Measurements from ENCODE around the gene CTNNBL1. TPM values are rescaled to one million over a fixed set of nuclear protein-coding genes. Genes with fewer than 3 reads are reported as not detected.

CTNNBL1 gene
- total RNA-seq, 8 experiments from 2014 or later: 33.2 to 51.4 (median 37.0) TPM

DNA sequence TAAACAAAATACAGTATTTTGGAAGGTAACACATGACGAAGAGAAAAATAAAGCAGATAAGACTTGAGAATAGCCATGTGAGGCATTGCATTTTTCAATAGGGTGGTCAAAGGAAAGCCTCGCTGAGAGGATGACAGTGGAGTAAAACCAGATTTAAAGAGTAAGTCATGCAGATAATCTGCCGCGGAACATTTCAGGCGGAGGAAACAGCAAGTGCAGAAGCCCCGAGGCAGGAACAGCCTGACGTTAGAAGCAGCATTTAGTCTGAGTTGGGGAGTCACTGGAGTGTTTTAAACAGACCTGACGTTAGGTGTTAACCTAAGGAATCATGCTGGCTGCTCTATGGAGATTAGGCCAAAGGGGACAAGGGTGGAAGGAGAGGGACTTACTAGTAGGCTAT, 144.1 kb downstream of the CTNNBL1 start:
- in situ Hi-C loops (cut with MboI; ENCODE audit: low pct_unique_long_range_greater_than_20kb in 2 of 9, low sequenced_read_pairs in 9 of 9, unreplicated experiment in 9 of 9): no loop called here
- Histone ChIP-seq H3K4me3 (no peak overlapping the region), H3K27ac (no peak overlapping the region), H3K4me1 (replicated peaks in 1 of 2) (peaks cover 23% of the 10 kb centered on the region in 2 donors)
- WGBS, 10 experiments: 31 to 100% (median 58%) methylated on average over 1 to 8 of the region's 8 CpGs; no CpG with 5 or more reads in 2 of the 10 experiments
- ATAC-seq (replicated peaks in 6 of 8): no peak

DNA sequence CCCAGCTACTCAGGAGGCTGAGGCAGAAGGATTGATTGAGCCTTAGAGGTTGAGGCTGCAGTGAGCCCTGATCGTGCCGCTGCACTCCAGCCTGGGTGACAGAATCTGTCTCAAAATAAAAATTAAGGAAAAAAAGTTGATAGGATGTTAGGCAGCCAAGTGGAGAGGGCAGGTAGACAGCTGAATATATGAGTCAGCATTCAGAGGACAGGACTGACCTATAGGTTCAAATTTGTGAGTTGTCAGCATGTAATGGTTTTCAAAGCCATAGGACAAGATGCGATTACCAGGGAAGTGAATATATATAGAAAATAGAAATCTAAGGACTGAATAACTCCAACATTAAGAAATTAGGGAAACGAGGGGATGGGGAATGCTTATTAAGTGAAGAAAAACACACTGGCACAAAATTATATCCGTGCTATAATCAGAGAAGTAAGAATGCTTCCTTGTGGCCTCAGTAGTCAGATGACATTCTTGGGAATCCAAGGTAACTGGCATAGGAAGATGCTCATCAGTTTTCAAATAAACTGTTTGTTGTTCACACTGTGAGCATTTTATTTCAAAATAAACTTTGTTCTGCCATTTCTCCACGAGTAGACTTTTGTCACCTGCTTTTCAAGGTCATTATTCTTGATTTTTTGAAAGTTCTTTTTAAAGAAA, 145.1 kb downstream of the CTNNBL1 start:
- Histone ChIP-seq H3K4me3 (no peak overlapping the region), H3K4me1 (replicated peaks in 1 of 2) (peaks cover 14 to 19% of the 10 kb centered on the region in 2 donors), H3K27ac (no peak overlapping the region)
- in situ Hi-C loops (cut with MboI; ENCODE audit: low pct_unique_long_range_greater_than_20kb in 2 of 9, low sequenced_read_pairs in 9 of 9, unreplicated experiment in 9 of 9): no loop called here
- ATAC-seq (replicated peaks in 6 of 8): no peak
- 76 to 96% (median 87%) methylated on average over 2 to 6 of the region's 6 CpGs for WGBS, 10 experiments

DNA sequence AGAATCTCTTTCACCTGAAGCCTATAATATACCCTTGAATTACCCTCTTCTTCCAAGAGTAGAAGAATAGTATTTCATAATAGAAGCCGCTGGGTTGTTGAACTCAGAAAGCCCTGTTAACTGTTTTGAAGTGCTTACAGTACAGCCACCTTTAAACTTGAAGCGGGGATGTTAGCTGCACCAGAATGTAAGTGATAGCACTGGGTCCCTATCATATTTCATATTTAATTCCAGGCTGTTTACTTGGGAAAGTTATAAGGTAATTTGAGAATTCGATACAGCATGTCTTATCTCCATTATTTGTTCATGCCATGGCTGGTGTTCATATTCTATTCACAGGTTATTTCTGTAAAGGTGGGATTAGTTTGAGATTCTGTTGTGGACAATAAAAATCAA, 145.6 kb downstream of the CTNNBL1 start:
- ATAC-seq (replicated peaks in 6 of 8): no peak
- no peak overlapping the region for H3K27ac ChIP-seq
- peaks cover 13 to 14% of the 10 kb centered on the region in 2 donors for H3K4me1 ChIP-seq (replicated peaks in 1 of 2)
- no peak overlapping the region for H3K4me3 ChIP-seq
- in situ Hi-C loops (cut with MboI; ENCODE audit: low pct_unique_long_range_greater_than_20kb in 2 of 9, low sequenced_read_pairs in 9 of 9, unreplicated experiment in 9 of 9): no loop called here
- WGBS, 10 experiments: 83 to 100% (median 92%) methylated on average over 1 to 3 of the region's 3 CpGs; no CpG with 5 or more reads in 1 of the 10 experiments

DNA sequence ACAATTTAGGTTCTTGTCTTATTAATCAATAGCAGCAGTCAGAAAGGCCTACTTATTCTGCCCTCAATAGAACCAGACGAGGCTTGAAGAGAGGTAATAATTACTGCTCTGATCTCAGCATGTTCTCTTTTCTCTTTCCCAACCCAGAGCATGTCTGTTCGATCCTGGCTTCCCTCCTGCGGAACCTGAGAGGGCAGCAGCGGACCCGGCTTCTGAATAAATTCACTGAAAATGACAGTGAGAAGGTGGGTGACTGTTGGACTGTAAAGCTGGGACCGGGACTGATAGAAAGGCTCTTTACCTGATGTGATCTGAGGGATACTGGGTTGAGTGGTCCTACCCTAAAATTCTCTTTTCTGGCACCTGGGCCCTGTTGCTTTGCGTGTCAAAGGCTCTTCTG, 146.1 kb downstream of the CTNNBL1 start:
- in situ Hi-C loops (cut with MboI; ENCODE audit: low pct_unique_long_range_greater_than_20kb in 2 of 9, low sequenced_read_pairs in 9 of 9, unreplicated experiment in 9 of 9): no loop called here
- no peak overlapping the region for H3K4me3 ChIP-seq
- H3K4me1 ChIP-seq (replicated peaks in 1 of 2): peaks cover 13 to 14% of the 10 kb centered on the region in 2 donors
- WGBS, 10 experiments: 50 to 93% (median 85%) methylated on average over 1 to 6 of the region's 7 CpGs; no CpG with 5 or more reads in 2 of the 10 experiments
- H3K27ac ChIP-seq: no peak overlapping the region
- ATAC-seq (replicated peaks in 6 of 8): no peak

DNA sequence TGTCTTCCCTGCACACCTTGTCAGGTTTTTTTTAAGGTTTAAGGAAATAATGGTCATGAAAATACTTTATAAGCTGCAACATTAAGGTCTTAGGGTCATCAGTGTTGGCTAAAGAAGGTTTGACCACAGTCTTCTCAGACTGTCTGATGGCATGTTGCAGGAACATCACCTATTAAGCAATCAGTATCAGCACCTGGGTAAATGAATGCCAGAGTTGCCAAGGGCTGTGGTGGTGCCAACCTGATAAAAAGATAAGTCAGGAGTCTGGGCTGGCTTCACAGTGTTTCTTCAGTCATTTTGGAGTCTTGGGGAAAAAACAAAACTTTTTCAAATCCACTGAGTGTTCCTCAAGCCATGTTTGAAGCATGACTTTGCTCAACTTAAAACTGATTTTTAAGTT, 147.6 kb downstream of the CTNNBL1 start:
- H3K4me1 ChIP-seq (replicated peaks in 1 of 2): peaks cover 23 to 27% of the 10 kb centered on the region in 2 donors
- no peak overlapping the region for H3K27ac ChIP-seq
- H3K4me3 ChIP-seq: no peak overlapping the region
- in situ Hi-C loops (cut with MboI; ENCODE audit: low pct_unique_long_range_greater_than_20kb in 2 of 9, low sequenced_read_pairs in 9 of 9, unreplicated experiment in 9 of 9): no loop called here
- ATAC-seq (replicated peaks in 6 of 8): no peak

DNA sequence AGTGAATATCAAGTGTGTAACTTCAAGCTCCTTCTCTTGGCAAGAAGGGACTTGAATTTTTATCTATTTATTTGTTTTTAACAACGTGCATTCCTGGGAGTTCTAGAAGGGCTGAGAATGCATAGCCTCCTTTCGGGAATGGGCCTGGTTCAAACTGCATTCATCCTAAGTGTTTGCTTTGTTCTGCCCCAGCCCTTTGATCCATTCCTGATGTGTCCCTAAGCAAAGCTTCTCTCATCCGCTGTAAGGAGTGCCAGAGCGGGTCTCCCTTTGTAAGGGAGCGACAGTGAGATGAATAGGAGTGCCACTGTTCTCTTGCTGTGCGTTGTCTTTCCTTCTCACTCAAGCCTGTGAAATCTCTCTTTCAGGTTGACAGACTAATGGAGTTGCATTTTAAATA, 148.1 kb downstream of the CTNNBL1 start:
- ATAC-seq (replicated peaks in 6 of 8): peak in 5 of 8 experiments; percentile 60 to 80 (median 73)

DNA sequence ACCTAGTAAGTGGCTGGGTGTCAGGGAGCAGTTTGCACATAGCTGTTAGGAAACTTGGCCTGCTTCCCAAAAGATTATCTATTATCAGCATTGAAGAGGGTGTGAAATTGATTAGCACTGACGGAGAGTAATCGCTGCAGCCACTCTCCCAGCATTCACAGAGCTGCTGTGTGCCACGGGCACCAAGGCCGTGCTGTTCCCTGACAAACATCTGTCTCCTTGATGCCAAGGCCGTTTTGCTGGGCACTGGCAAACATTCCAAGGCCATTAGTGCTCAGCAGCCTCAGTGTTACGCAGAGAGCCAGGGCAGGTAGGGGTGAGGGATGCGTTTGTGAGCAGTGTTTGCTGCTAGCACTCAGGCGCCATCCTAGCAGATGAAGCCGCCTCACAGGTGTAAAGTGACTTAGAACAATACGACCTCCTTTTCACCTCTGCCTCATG, 151.4 kb downstream of the CTNNBL1 start:
- WGBS, 10 experiments: 70 to 100% (median 92%) methylated on average over 1 to 10 of the region's 10 CpGs; no CpG with 5 or more reads in 2 of the 10 experiments
- in situ Hi-C loops (cut with MboI; ENCODE audit: low pct_unique_long_range_greater_than_20kb in 2 of 9, low sequenced_read_pairs in 9 of 9, unreplicated experiment in 9 of 9): no loop called here
- peak in 1 of 8 experiments; percentile 21 for ATAC-seq (replicated peaks in 6 of 8)
- Histone ChIP-seq H3K4me1 (replicated peaks in 1 of 2) (peaks cover 44 to 45% of the 10 kb centered on the region in 2 donors), H3K27ac (no peak overlapping the region), H3K4me3 (no peak overlapping the region)

More for the DNA sequence above, 148.1 kb downstream of the CTNNBL1 start:
- 7 to 81% (median 40%) methylated on average over 1 to 5 of the region's 6 CpGs; no CpG with 5 or more reads in 1 of the 10 experiments for WGBS, 10 experiments
- Histone ChIP-seq H3K27ac (no peak overlapping the region), H3K4me1 (replicated peaks in 1 of 2) (peaks cover 28 to 32% of the 10 kb centered on the region in 2 donors), H3K4me3 (no peak overlapping the region)
- in situ Hi-C loops (cut with MboI; ENCODE audit: low pct_unique_long_range_greater_than_20kb in 2 of 9, low sequenced_read_pairs in 9 of 9, unreplicated experiment in 9 of 9): no loop called here

DNA sequence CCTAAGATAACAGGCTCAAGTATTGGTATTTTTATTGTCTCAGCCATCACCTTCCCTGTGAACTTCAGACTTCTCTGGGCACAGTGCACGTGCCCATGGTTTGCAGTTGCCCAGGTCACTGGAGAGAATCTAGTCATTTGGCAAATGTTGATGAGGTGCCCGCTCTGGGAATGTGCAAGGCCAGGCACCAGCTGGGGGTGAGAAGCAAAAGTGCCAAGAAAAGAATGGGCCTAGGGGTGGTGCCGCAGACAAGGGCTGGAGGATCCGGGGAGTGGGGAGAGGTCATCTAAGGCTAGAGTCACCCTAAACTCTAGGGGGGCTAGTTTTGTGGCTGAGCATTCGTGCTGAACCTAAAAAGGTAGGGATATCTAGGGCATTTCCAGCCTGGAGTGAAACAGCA, 152.0 kb downstream of the CTNNBL1 start:
- H3K4me3 ChIP-seq: no peak overlapping the region
- peaks cover 49 to 51% of the 10 kb centered on the region in 2 donors for H3K4me1 ChIP-seq (replicated peaks in 1 of 2)
- H3K27ac ChIP-seq: no peak overlapping the region
- 83 to 100% (median 97%) methylated on average over 1 to 3 of the region's 5 CpGs; no CpG with 5 or more reads in 4 of the 10 experiments for WGBS, 10 experiments
- in situ Hi-C loops (cut with MboI; ENCODE audit: low pct_unique_long_range_greater_than_20kb in 2 of 9, low sequenced_read_pairs in 9 of 9, unreplicated experiment in 9 of 9): no loop called here
- ATAC-seq (replicated peaks in 6 of 8): peak in 1 of 8 experiments; percentile 13

DNA sequence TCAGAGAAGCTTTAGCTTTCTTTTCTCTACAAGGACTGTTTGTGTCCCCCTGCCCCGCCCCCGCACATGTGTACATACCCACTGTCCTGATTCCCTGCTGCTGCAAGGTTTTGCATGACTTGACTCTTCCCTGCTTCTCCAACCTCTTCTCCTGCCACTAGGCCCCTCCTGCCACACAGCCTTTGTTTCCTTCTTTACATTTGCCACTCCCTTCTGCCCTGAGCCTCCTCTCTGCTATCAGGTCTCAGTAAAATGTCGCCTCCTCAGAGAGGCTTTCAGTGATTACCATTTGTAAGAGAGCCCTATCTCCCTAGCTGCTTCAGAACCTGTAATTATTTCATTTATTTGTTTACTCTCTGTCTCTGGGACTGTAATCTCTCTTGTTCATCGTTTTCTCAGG, 152.7 kb downstream of the CTNNBL1 start:
- in situ Hi-C loops (cut with MboI; ENCODE audit: low pct_unique_long_range_greater_than_20kb in 2 of 9, low sequenced_read_pairs in 9 of 9, unreplicated experiment in 9 of 9): no loop called here
- H3K4me1 ChIP-seq (replicated peaks in 1 of 2): peaks cover 54 to 56% of the 10 kb centered on the region in 2 donors
- H3K4me3 ChIP-seq: no peak overlapping the region
- WGBS, 10 experiments: 8 to 90% (median 50%) methylated on average over 1 to 3 of the region's 4 CpGs; no CpG with 5 or more reads in 1 of the 10 experiments
- no peak overlapping the region for H3K27ac ChIP-seq
- peak in 7 of 8 experiments; percentile 10 to 60 (median 37) for ATAC-seq (replicated peaks in 6 of 8)

DNA sequence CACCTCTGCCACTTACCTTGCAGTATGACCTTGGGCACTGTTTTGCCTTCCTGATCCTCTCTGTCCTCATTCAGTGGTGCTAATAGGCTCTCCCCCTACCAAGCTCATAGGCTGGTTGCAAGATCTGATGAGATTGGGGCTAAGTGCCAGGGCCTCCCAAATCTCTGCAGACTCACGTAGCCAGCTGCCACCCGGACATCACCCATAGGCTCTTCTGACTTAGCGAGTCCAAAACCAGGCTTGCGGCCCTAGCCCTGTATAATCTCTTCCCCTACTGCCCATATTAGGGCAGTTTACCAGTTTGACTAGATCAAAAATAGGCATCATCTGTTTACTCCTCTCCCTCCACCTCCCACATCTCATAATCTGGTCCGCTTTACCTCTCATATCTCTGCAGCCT, 154.9 kb downstream of the CTNNBL1 start:
- Histone ChIP-seq H3K27ac (no peak overlapping the region), H3K4me3 (no peak overlapping the region), H3K4me1 (replicated peaks in 1 of 2) (peaks cover 49 to 62% of the 10 kb centered on the region in 2 donors)
- 0 to 100% (median 71%) methylated on average over 1 to 3 of the region's 5 CpGs; no CpG with 5 or more reads in 6 of the 10 experiments for WGBS, 10 experiments
- ATAC-seq (replicated peaks in 6 of 8): peak in 1 of 8 experiments; percentile 30
- in situ Hi-C loops (cut with MboI; ENCODE audit: low pct_unique_long_range_greater_than_20kb in 2 of 9, low sequenced_read_pairs in 9 of 9, unreplicated experiment in 9 of 9): no loop called here

DNA sequence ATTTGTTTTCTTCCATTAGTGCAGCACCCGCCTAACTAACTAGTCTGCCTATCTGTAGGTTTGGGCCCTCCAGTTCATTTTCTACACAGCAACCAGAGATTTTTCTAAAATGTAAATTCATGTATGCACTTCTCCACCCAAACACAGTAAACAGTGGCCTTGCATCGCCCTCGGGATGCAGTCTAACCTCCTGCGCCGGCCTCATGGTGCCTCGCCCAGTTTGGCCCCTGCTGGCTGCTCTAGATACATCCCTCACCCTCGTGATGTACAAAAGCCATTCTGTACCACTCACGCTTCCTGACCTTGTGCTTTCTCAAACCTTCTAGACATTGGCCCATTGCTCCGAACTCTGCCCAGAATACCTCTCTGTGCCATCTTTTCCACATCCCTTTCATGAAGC, 155.3 kb downstream of the CTNNBL1 start:
- Histone ChIP-seq H3K27ac (peak overlapping the region in 1 of 2 donors; percentile 71), H3K4me3 (no peak overlapping the region), H3K4me1 (replicated peaks in 1 of 2) (peaks cover 49 to 62% of the 10 kb centered on the region in 2 donors)
- in situ Hi-C loops (cut with MboI; ENCODE audit: low pct_unique_long_range_greater_than_20kb in 2 of 9, low sequenced_read_pairs in 9 of 9, unreplicated experiment in 9 of 9): no loop called here
- peak in 3 of 8 experiments; percentile 81 to 98 (median 98) for ATAC-seq (replicated peaks in 6 of 8)
- WGBS, 10 experiments: 12 to 98% (median 94%) methylated on average over 2 to 9 of the region's 9 CpGs; no CpG with 5 or more reads in 4 of the 10 experiments

DNA sequence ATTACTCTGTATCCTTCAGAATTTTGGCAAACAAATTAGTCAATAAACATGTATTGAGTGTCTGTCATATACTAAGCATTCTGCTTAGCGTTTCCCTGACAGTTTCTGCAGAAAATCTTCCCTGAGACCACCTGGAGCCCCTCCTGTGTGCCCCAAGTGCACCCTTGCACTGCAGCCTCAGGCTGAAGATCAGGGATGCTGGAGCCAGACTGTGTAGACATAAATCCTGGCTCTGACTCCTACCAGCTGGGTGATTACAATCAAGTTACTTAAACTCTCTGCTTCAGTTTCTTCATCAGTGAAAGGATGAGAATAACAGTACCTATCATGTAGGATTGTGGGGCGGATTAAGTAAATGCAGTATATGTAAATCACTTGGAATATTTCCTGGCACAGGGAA, 155.7 kb downstream of the CTNNBL1 start:
- ATAC-seq (replicated peaks in 6 of 8): peak in 2 of 8 experiments; percentile 22 to 23
- H3K4me3 ChIP-seq: no peak overlapping the region
- 47 to 100% (median 82%) methylated on average over 1 to 2 of the region's 2 CpGs; no CpG with 5 or more reads in 2 of the 10 experiments for WGBS, 10 experiments
- in situ Hi-C loops (cut with MboI; ENCODE audit: low pct_unique_long_range_greater_than_20kb in 2 of 9, low sequenced_read_pairs in 9 of 9, unreplicated experiment in 9 of 9): no loop called here
- peak overlapping the region in 1 of 2 donors; percentile 71 for H3K27ac ChIP-seq
- peaks cover 49 to 62% of the 10 kb centered on the region in 2 donors for H3K4me1 ChIP-seq (replicated peaks in 1 of 2)

DNA sequence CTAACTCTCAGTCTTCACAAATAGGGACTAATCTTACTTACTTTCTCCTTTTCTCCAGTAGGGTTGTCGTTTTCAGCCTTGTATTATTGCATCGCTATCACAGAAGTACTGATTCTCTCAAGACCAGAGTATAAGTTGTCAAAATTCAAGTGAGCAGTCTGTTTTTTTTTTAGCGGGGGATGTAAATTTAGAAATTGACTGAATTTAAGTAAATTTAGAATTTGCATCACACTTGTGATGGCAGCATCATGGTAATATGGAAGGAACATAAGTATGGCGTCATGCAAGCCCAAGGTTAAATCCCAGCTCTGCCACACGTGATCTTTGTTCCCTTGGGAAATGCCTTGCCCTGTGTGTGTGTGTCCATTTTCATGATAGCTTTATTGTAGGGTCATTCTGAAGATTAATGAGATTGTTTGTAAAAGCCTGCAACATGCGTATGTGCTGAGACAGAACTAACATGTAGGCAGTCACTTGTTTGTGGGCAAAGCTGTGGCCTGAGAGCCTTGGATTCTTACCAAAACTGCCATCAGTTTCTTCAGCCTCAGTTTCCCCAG, 156.3 kb downstream of the CTNNBL1 start:
- Histone ChIP-seq H3K4me1 (replicated peaks in 1 of 2) (peaks cover 47 to 62% of the 10 kb centered on the region in 2 donors), H3K27ac (peak overlapping the region; percentile 70 to 71), H3K4me3 (no peak overlapping the region)
- in situ Hi-C loops (cut with MboI; ENCODE audit: low pct_unique_long_range_greater_than_20kb in 2 of 9, low sequenced_read_pairs in 9 of 9, unreplicated experiment in 9 of 9): no loop called here
- ATAC-seq (replicated peaks in 6 of 8): peak in 5 of 8 experiments; percentile 55 to 87 (median 85)
- WGBS, 10 experiments: 17 to 100% (median 89%) methylated on average over 1 to 6 of the region's 6 CpGs
